GM23338 (cell line): ENCODE data around the gene ANKRD65. TPM values are rescaled to one million over a fixed set of nuclear protein-coding genes. Genes with fewer than 3 reads are reported as not detected.

ENCODE experiments used
- ATAC-seq: fragments of 200-7000 bp; cut with Tn5 transposase; 3 replicates; pipeline ENCODE4 v1.9.1; 2020
- DNase-seq: peaks from one replicate; pipeline ENCODE4 v3.0.0-alpha.2; 2015; ENCODE audit warnings: low spot score
- H2AFZ ChIP-seq: fragments of 200-600 bp; sonication (generic); 2 replicates; pipeline ENCODE4 v1.8.0; 2016; ENCODE audit warnings: antibody characterized with exemption, mild to moderate bottlenecking, moderate library complexity
- H3F3A ChIP-seq: fragments of 200-600 bp; sonication (generic); replicated peaks from 2 replicates; pipeline ENCODE4 v1.8.0; 2017; ENCODE audit warnings: antibody characterized with exemption, mixed run types, low read depth
- H3K27ac ChIP-seq: fragments of 200-600 bp; sonication (generic); 2 replicates; pipeline ENCODE4 v1.6.1; 2016; ENCODE audit warnings: low read depth
- H3K27me3 ChIP-seq: fragments of 200-600 bp; sonication (generic); 2 replicates; pipeline ENCODE4 v1.8.0; 2016; ENCODE audit warnings: mild to moderate bottlenecking, mixed run types, moderate library complexity; ENCODE audit not compliant: insufficient read depth
- H3K36me3 ChIP-seq: fragments of 200-600 bp; sonication (generic); 2 replicates; pipeline ENCODE4 v1.8.0; 2016; ENCODE audit warnings: mild to moderate bottlenecking; ENCODE audit not compliant: insufficient read depth
- H3K4me1 ChIP-seq: fragments of 200-600 bp; sonication (generic); 2 replicates; pipeline ENCODE4 v1.8.0; 2016; ENCODE audit warnings: mild to moderate bottlenecking, moderate library complexity; ENCODE audit not compliant: insufficient read depth
- H3K4me2 ChIP-seq: fragments of 200-600 bp; sonication (generic); 2 replicates; pipeline ENCODE4 v1.7.1; 2017; ENCODE audit warnings: mixed run types
- H3K4me3 ChIP-seq: fragments of 200-600 bp; sonication (generic); 2 replicates; pipeline ENCODE4 v1.6.1; 2016; ENCODE audit warnings: mixed run types
- H3K79me2 ChIP-seq: fragments of 200-600 bp; sonication (generic); replicated peaks from 2 replicates; pipeline ENCODE4 v1.8.0; 2017; ENCODE audit warnings: mild to moderate bottlenecking; ENCODE audit not compliant: insufficient read depth
- H3K9me2 ChIP-seq: fragments of 200-600 bp; sonication (generic); 2 replicates; pipeline ENCODE4 v1.8.0; 2017; ENCODE audit not compliant: insufficient read depth
- H4K20me1 ChIP-seq: fragments of 200-600 bp; sonication (generic); replicated peaks from 2 replicates; pipeline ENCODE4 v1.8.0; 2017; ENCODE audit warnings: mild to moderate bottlenecking; ENCODE audit not compliant: insufficient read depth
- H3K27ac Mint-ChIP-seq: 2 replicates; pipeline ENCODE4 v1.8.0; 2020; ENCODE audit warnings: inconsistent platforms, mild to moderate bottlenecking, moderate library complexity, mixed read lengths
- H3K27me3 Mint-ChIP-seq: 3 replicates; pipeline ENCODE4 v1.8.0; 2022; ENCODE audit warnings: low read depth, mild to moderate bottlenecking, moderate library complexity, mixed read lengths, inconsistent platforms; ENCODE audit not compliant: insufficient read depth, poor library complexity
- H3K36me3 Mint-ChIP-seq: 3 replicates; pipeline ENCODE4 v1.8.0; 2021; ENCODE audit warnings: low read depth, mild to moderate bottlenecking, inconsistent platforms, moderate library complexity, mixed read lengths
- H3K4me1 Mint-ChIP-seq: 3 replicates; pipeline ENCODE4 v1.8.0; 2020; ENCODE audit warnings: mild to moderate bottlenecking, inconsistent platforms, mixed read lengths
- H3K4me3 Mint-ChIP-seq: 3 replicates; pipeline ENCODE4 v1.8.0; 2021; ENCODE audit warnings: moderate library complexity, mild to moderate bottlenecking, inconsistent platforms, mixed read lengths
- H3K9me3 Mint-ChIP-seq: 3 replicates; pipeline ENCODE4 v1.8.0; 2020; ENCODE audit warnings: moderate library complexity, mild to moderate bottlenecking, inconsistent platforms, mixed read lengths
- CREB1 ChIP-seq: fragments of 250-450 bp; sonication (Bioruptor Pico); IDR thresholded peaks from 2 replicates; pipeline ENCODE4 v1.5.0; 2020; ENCODE audit warnings: low read depth, mild to moderate bottlenecking, moderate library complexity
- ETS1 ChIP-seq: IDR thresholded peaks from 2 replicates; pipeline ENCODE4 v1.6.1; 2016; ENCODE audit warnings: antibody characterized with exemption
- EZH2 ChIP-seq: fragments of 200-600 bp; sonication (generic); IDR thresholded peaks from one replicate; pipeline ENCODE4 v1.8.0; 2017; ENCODE audit warnings: antibody characterized with exemption, mild to moderate bottlenecking, low read depth; ENCODE audit not compliant: unreplicated experiment
- EZH2phosphoT487 ChIP-seq: fragments of 200-600 bp; sonication (generic); IDR thresholded peaks from one replicate; pipeline ENCODE4 v1.8.1; 2018; ENCODE audit warnings: antibody characterized with exemption; ENCODE audit not compliant: unreplicated experiment
- JUNB ChIP-seq: IDR thresholded peaks from one replicate; pipeline ENCODE4 v1.6.1; 2016; ENCODE audit warnings: antibody characterized with exemption; ENCODE audit not compliant: unreplicated experiment
- NANOG ChIP-seq: IDR thresholded peaks from 2 replicates; pipeline ENCODE4 v1.6.1; 2016; ENCODE audit warnings: antibody characterized with exemption, borderline replicate concordance
- POLR2AphosphoS5 ChIP-seq: IDR thresholded peaks from 2 replicates; pipeline ENCODE4 v1.6.1; 2016; ENCODE audit warnings: antibody characterized with exemption, low read depth
- STAT1 ChIP-seq: IDR thresholded peaks from one replicate; pipeline ENCODE4 v1.6.1; 2016; ENCODE audit warnings: antibody characterized with exemption; ENCODE audit not compliant: unreplicated experiment
- ZNF114 ChIP-seq: fragments of 250-450 bp; sonication (Bioruptor Pico); IDR thresholded peaks from 2 replicates; pipeline ENCODE4 v1.5.0; 2020; ENCODE audit warnings: mild to moderate bottlenecking, moderate library complexity
- ZNF331 ChIP-seq: fragments of 250-450 bp; sonication (Bioruptor Pico); IDR thresholded peaks from 2 replicates; pipeline ENCODE4 v1.5.0; 2020; ENCODE audit warnings: low read depth, mild to moderate bottlenecking, moderate library complexity
- ZNF462 ChIP-seq: fragments of 250-450 bp; sonication (Bioruptor Pico); IDR thresholded peaks from 2 replicates; pipeline ENCODE4 v1.5.0; 2020; ENCODE audit warnings: mild to moderate bottlenecking, moderate library complexity
- polyA plus RNA-seq: library from polyadenylated mRNA; unstranded; fragments of >200 nt; fragmentation: Nextera tagmentation; extraction: Ambion mirVana; gene quantifications from 2 replicates; pipeline ENCODE4 v1.2.1, GENCODE V29; 2016
- total RNA-seq: library from RNA; depleted of rRNA; stranded (reverse); fragments of >200 nt; shearing (Covaris generic); gene quantifications from 2 replicates; pipeline ENCODE4 v1.2.3, GENCODE V29; 2014
- TF ChIP-seq, protein P1 (sequence below), 2 experiments: fragments of 200-600 bp in 1 of 2; sonication (generic) in 1 of 2; conservative IDR thresholded peaks; 2 replicates each; pipeline versions ENCODE4 v1.5.1 to v1.6.1; 2016 to 2017; ENCODE audit warnings: antibody characterized with exemption in 2 of 2, low read depth in 2 of 2, mild to moderate bottlenecking in 2 of 2, moderate library complexity in 1 of 2
- TF ChIP-seq, protein P2 (sequence below): IDR thresholded peaks from one replicate; pipeline ENCODE4 v1.6.1; 2018; ENCODE audit warnings: antibody characterized with exemption; ENCODE audit not compliant: unreplicated experiment

The ANKRD65 gene
- total and polyA plus RNA-seq, 2 experiments from 2014 or later: 1.6 to 1.7 TPM

- Histone ChIP-seq H3K36me3 (no peaks in the 10 kb centered on the region), H3F3A (peaks cover 17% of the 10 kb centered on the region), H4K20me1 (no peaks in the 10 kb centered on the region), H3K27ac (no peak overlapping the region), H3K4me2 (no peak overlapping the region), H3K4me3 (no peak overlapping the region), H3K9me2 (no peaks in the 10 kb centered on the region), H3K79me2 (0 out of 2 replicates have a peak, but pooled peaks cover 2% of the 10 kb centered on the region), H3K4me1 (peaks cover 19% of the 10 kb centered on the region), H2AFZ (no peak overlapping the region), H3K27me3 (no peaks in the 10 kb centered on the region)
- no peak overlapping the region for H3K27ac Mint-ChIP-seq
- TF ChIP-seq, protein P1, sequence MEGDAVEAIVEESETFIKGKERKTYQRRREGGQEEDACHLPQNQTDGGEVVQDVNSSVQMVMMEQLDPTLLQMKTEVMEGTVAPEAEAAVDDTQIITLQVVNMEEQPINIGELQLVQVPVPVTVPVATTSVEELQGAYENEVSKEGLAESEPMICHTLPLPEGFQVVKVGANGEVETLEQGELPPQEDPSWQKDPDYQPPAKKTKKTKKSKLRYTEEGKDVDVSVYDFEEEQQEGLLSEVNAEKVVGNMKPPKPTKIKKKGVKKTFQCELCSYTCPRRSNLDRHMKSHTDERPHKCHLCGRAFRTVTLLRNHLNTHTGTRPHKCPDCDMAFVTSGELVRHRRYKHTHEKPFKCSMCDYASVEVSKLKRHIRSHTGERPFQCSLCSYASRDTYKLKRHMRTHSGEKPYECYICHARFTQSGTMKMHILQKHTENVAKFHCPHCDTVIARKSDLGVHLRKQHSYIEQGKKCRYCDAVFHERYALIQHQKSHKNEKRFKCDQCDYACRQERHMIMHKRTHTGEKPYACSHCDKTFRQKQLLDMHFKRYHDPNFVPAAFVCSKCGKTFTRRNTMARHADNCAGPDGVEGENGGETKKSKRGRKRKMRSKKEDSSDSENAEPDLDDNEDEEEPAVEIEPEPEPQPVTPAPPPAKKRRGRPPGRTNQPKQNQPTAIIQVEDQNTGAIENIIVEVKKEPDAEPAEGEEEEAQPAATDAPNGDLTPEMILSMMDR (conservative IDR thresholded peaks at IDR 0.05; ENCODE audit: low read depth in 2 of 2): no peak
- TF ChIP-seq, protein P2, sequence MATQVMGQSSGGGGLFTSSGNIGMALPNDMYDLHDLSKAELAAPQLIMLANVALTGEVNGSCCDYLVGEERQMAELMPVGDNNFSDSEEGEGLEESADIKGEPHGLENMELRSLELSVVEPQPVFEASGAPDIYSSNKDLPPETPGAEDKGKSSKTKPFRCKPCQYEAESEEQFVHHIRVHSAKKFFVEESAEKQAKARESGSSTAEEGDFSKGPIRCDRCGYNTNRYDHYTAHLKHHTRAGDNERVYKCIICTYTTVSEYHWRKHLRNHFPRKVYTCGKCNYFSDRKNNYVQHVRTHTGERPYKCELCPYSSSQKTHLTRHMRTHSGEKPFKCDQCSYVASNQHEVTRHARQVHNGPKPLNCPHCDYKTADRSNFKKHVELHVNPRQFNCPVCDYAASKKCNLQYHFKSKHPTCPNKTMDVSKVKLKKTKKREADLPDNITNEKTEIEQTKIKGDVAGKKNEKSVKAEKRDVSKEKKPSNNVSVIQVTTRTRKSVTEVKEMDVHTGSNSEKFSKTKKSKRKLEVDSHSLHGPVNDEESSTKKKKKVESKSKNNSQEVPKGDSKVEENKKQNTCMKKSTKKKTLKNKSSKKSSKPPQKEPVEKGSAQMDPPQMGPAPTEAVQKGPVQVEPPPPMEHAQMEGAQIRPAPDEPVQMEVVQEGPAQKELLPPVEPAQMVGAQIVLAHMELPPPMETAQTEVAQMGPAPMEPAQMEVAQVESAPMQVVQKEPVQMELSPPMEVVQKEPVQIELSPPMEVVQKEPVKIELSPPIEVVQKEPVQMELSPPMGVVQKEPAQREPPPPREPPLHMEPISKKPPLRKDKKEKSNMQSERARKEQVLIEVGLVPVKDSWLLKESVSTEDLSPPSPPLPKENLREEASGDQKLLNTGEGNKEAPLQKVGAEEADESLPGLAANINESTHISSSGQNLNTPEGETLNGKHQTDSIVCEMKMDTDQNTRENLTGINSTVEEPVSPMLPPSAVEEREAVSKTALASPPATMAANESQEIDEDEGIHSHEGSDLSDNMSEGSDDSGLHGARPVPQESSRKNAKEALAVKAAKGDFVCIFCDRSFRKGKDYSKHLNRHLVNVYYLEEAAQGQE: no peak
- TF ChIP-seq POLR2AphosphoS5 (no peak), ZNF462 (CRISPR knock-in tag) (no peak), ZNF114 (CRISPR knock-in tag) (no peak), CREB1 (CRISPR knock-in tag) (no peak), STAT1 (no peak), JUNB (no peak), EZH2 (no peak), ZNF331 (CRISPR knock-in tag) (no peak), NANOG (no peak), ETS1 (no peak), EZH2phosphoT487 (no peak)
- no peak for DNase-seq
- ATAC-seq: no peak
- no peaks in the 10 kb centered on the region for H3K9me3 Mint-ChIP-seq
- peaks cover 17% of the 10 kb centered on the region for H3K4me1 Mint-ChIP-seq
- H3K27me3 Mint-ChIP-seq: peaks cover 12% of the 10 kb centered on the region
- H3K36me3 Mint-ChIP-seq: peaks cover 4% of the 10 kb centered on the region; the same call in 2 of the 3 replicates
- H3K4me3 Mint-ChIP-seq: no peak overlapping the region
Measured at GRCh38 chr1:1437904-1438376, 16.9 kb upstream of the ANKRD65 start.
